A549 (cell line): ENCODE measurements around the gene ATRAID. TPM values are rescaled to one million over a fixed set of nuclear protein-coding genes. Genes with fewer than 3 reads are reported as not detected.

Experiments
- ATAC-seq, 2 experiments: fragments of 200-7000 bp in 1 of 2; fragments of >200 bp in 1 of 2; cut with Nextera tagmentation in 1 of 2; cut with Tn5 transposase in 1 of 2; 3 replicates each; pipeline versions ENCODE4 v1.8.0 to v1.9.1; 2018 to 2020; ENCODE audit warnings: mild to moderate bottlenecking in 1 of 2, moderate library complexity in 1 of 2
- CTCF ChIA-PET: fragments of 300-600 bp; sonication (Branson Sonifier 250); formaldehyde crosslinking; extraction: SDS; loops from one replicate; lab custom pipeline; 2021; ENCODE audit warnings: antibody characterized with exemption, inconsistent platforms; lab: Yijun Ruan, JAX
- POLR2A ChIA-PET: fragments of 350-600 bp; formaldehyde crosslinking; extraction: SDS; loops from one replicate; lab custom pipeline; 2021; ENCODE audit warnings: antibody characterized with exemption, inconsistent platforms; lab: Yijun Ruan, JAX
- DNase-seq, 2 experiments: peaks; one replicate each; pipeline versions ENCODE4 v3.0.0 to v3.0.0-alpha.2; 2011 to 2016; ENCODE audit warnings: low read depth in 1 of 2, low spot score in 1 of 2
- FAIRE-seq: peaks from 2 replicates; lab custom pipeline; 2011; peaks lifted over from hg19 to GRCh38; lab: Jason Lieb, UNC
- H3K27ac ChIP-seq, 2 experiments: fragments of >200 bp; sonication (Bioruptor Twin); formaldehyde crosslinking; 3 replicates each; pipeline ENCODE4 v1.5.1; 2016 to 2017
- H3K4me1 ChIP-seq: fragments of >200 bp; sonication (Bioruptor Twin); formaldehyde crosslinking; 3 replicates; pipeline ENCODE4 v1.6.1; 2016
- H3K4me2 ChIP-seq: fragments of >200 bp; sonication (Bioruptor Twin); formaldehyde crosslinking; 3 replicates; pipeline ENCODE4 v1.6.1; 2016
- H3K4me3 ChIP-seq: fragments of >200 bp; sonication (Bioruptor Twin); formaldehyde crosslinking; 3 replicates; pipeline ENCODE4 v1.5.1; 2016
- H3K9me3 ChIP-seq: fragments of >200 bp; sonication (Bioruptor Twin); formaldehyde crosslinking; 3 replicates; pipeline ENCODE4 v1.6.1; 2016
- CBX2 ChIP-seq: fragments of 200-600 bp; sonication (generic); IDR thresholded peaks from 2 replicates; pipeline ENCODE4 v1.6.1; 2016; ENCODE audit warnings: low read depth, mild to moderate bottlenecking, borderline replicate concordance
- CEBPB ChIP-seq, 2 experiments: fragments of >200 bp in 1 of 2; sonication (Bioruptor Twin) in 1 of 2; formaldehyde crosslinking in 1 of 2; IDR thresholded peaks; 2 replicates each; pipeline ENCODE4 v1.6.1; 2012 to 2016
- CHD2 ChIP-seq: fragments of 150-350 bp; IDR thresholded peaks from 2 replicates; pipeline ENCODE4 v1.6.1; 2014; ENCODE audit warnings: low read length; ENCODE audit not compliant: partially characterized antibody
- EHF ChIP-seq: fragments of 250-450 bp; sonication (Bioruptor Pico); IDR thresholded peaks from 2 replicates; pipeline ENCODE4 v1.5.0; 2020; ENCODE audit warnings: mild to moderate bottlenecking
- EP300 ChIP-seq, 2 experiments: fragments of >200 bp; sonication (Bioruptor Twin); formaldehyde crosslinking; IDR thresholded peaks; 2 replicates in 1 of 2; 3 replicates in 1 of 2; pipeline ENCODE4 v1.6.1; 2016 to 2017
- ESRRA ChIP-seq: fragments of 150-350 bp; IDR thresholded peaks from 2 replicates; pipeline ENCODE4 v1.6.1; 2014; ENCODE audit warnings: mild to moderate bottlenecking, low read length, borderline replicate concordance
- FOSB ChIP-seq: fragments of 250-450 bp; sonication (Bioruptor Pico); IDR thresholded peaks from 2 replicates; pipeline ENCODE4 v1.5.0; 2020; ENCODE audit warnings: mild to moderate bottlenecking, moderate library complexity
- FOSL2 ChIP-seq, 2 experiments: fragments of 450-650 bp in 1 of 2; fragments of >200 bp in 1 of 2; sonication (Bioruptor Twin) in 1 of 2; formaldehyde crosslinking; IDR thresholded peaks; 2 replicates each; pipeline versions ENCODE4 v1.5.0 to v1.6.1; 2016 to 2020; ENCODE audit warnings: mild to moderate bottlenecking in 1 of 2, moderate library complexity in 1 of 2
- FOXS1 ChIP-seq: fragments of 250-450 bp; sonication (Bioruptor Pico); IDR thresholded peaks from 2 replicates; pipeline ENCODE4 v1.5.0; 2020; ENCODE audit warnings: mild to moderate bottlenecking, moderate library complexity
- GATA3 ChIP-seq: IDR thresholded peaks from 2 replicates; pipeline ENCODE4 v1.6.1; 2012; ENCODE audit warnings: borderline replicate concordance
- HEYL ChIP-seq: fragments of 250-450 bp; sonication (Bioruptor Pico); IDR thresholded peaks from 2 replicates; pipeline ENCODE4 v1.8.0; 2021; ENCODE audit warnings: mild to moderate bottlenecking, moderate library complexity
- HOXA7 ChIP-seq: fragments of 250-450 bp; sonication (Bioruptor Pico); IDR thresholded peaks from 2 replicates; pipeline ENCODE4 v1.5.0; 2020; ENCODE audit warnings: mild to moderate bottlenecking, moderate library complexity
- JUN ChIP-seq, 2 experiments: fragments of >200 bp; sonication (Bioruptor Twin); formaldehyde crosslinking; IDR thresholded peaks; 2 replicates in 1 of 2; 3 replicates in 1 of 2; pipeline ENCODE4 v1.6.1; 2016 to 2017
- KDM5A ChIP-seq: fragments of 200-600 bp; sonication (generic); IDR thresholded peaks from 2 replicates; pipeline ENCODE4 v1.6.1; 2016; ENCODE audit warnings: antibody characterized with exemption, mild to moderate bottlenecking
- MAZ ChIP-seq: fragments of 150-350 bp; IDR thresholded peaks from 2 replicates; pipeline ENCODE4 v1.6.1; 2014; ENCODE audit warnings: antibody characterized with exemption, low read depth, low read length, borderline replicate concordance
- POLR2A ChIP-seq: IDR thresholded peaks from 2 replicates; pipeline ENCODE4 v1.6.1; 2012; ENCODE audit warnings: mild to moderate bottlenecking, low read length
- POLR2AphosphoS2 ChIP-seq: conservative IDR thresholded peaks from 2 replicates; pipeline ENCODE4 v1.6.1; 2012; ENCODE audit warnings: low read length, improper control_type of control experiment, inconsistent platforms
- RCOR1 ChIP-seq: fragments of 150-350 bp; IDR thresholded peaks from 2 replicates; pipeline ENCODE4 v1.6.1; 2014; ENCODE audit warnings: antibody characterized with exemption, low read length, low read depth
- RFX5 ChIP-seq: fragments of 450-650 bp; IDR thresholded peaks from 2 replicates; pipeline ENCODE4 v1.7.1; 2014; ENCODE audit warnings: antibody characterized with exemption, mild to moderate bottlenecking, moderate library complexity
- SMC3 ChIP-seq: fragments of >200 bp; sonication (Bioruptor Twin); formaldehyde crosslinking; IDR thresholded peaks from 3 replicates; pipeline ENCODE4 v1.6.1; 2018; ENCODE audit warnings: inconsistent platforms
- TFCP2L1 ChIP-seq: fragments of 250-450 bp; sonication (Bioruptor Pico); IDR thresholded peaks from 2 replicates; pipeline ENCODE4 v1.5.0; 2021; ENCODE audit warnings: mild to moderate bottlenecking
- TP53 ChIP-seq: fragments of 250-450 bp; sonication (Bioruptor Pico); IDR thresholded peaks from 2 replicates; pipeline ENCODE4 v1.5.0; 2021; ENCODE audit warnings: mild to moderate bottlenecking, moderate library complexity
- ZFP36 ChIP-seq: fragments of 450-650 bp; IDR thresholded peaks from 2 replicates; pipeline ENCODE4 v1.6.1; 2014; ENCODE audit warnings: borderline replicate concordance; ENCODE audit not compliant: partially characterized antibody
- ZNF302 ChIP-seq: fragments of 250-450 bp; sonication (Bioruptor Pico); IDR thresholded peaks from 2 replicates; pipeline ENCODE4 v1.9.0; 2021; ENCODE audit warnings: inconsistent platforms, mild to moderate bottlenecking, moderate library complexity
- WGBS: methylation state at CpG from one replicate; pipeline ENCODE4 v1.1.6; 2017; ENCODE audit errors: missing lambda C conversion rate; 5-methylcytosine and 5-hydroxymethylcytosine counted together
- polyA plus RNA-seq, 4 experiments: library from polyadenylated mRNA; depleted of rRNA in 3 of 4; stranded (reverse); fragments of >200 nt; fragmentation: RNase III in 1 of 4; extraction: RNeasy Plus Mini Kit Qiagen cat#74134 plus additional on column Dnase treatment in 1 of 4; gene quantifications; 2 replicates in 3 of 4; 3 replicates in 1 of 4; pipeline ENCODE4 v1.2.3, GENCODE V29; 2011 to 2017
- TF ChIP-seq, protein P1 (sequence below): fragments of 250-450 bp; sonication (Bioruptor Pico); IDR thresholded peaks from 2 replicates; pipeline ENCODE4 v1.5.0; 2021; ENCODE audit warnings: mild to moderate bottlenecking, moderate library complexity, borderline replicate concordance
- TF ChIP-seq, protein P2 (sequence below): IDR thresholded peaks from 2 replicates; pipeline ENCODE4 v1.6.1; 2012
- TF ChIP-seq, protein P3 (sequence below): fragments of 450-650 bp; IDR thresholded peaks from 2 replicates; pipeline ENCODE4 v1.6.1; 2014; ENCODE audit warnings: antibody characterized with exemption
- TF ChIP-seq, protein P4 (sequence below): fragments of >200 bp; sonication (Bioruptor Twin); formaldehyde crosslinking; IDR thresholded peaks from 3 replicates; pipeline ENCODE4 v1.5.1; 2016

The ATRAID gene
- polyA plus RNA-seq, 2 of the 4 experiments (the other 2 are of a cell fraction), result 176 to 346 TPM

DNA sequence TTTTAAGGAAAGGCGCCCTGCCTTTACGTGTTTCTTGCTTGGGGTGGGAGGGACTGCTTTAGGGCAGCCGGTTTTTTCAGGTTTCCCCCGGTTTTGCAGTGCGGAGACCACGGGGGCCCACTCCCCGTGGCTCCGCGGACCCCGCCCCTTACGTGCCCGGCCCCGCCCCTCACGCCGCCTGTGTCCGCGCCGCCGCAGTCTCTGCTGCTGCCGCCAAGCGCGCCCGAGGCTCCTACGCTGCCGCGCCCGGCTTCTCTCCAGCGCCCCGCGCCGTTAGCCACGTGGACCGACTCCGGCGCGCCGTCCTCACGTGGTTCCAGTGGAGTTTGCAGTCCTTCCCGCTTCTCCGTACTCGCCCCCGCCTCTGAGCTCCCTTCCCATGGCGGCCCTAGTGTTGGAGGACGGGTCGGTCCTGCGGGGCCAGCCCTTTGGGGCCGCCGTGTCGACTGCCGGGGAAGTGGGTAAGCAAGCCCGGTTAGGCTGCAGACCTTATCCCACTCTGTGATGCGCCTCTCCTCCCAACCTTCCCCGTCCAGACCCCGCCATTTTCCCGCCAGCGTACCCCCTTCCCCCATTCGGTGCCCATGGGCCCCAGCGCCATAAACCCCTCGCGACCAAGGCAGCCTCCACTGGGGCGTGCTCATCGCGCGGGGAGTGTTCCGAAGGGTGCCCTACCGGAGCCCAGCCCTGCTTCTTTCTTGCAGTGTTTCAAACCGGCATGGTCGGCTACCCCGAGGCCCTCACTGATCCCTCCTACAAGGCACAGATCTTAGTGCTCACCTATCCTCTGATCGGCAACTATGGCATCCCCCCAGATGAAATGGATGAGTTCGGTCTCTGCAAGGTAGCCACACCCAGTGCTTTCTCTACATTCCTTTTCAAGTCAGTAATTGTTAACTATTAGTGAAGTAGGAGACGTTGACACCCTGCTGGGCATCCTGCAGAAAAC, 5.6 kb downstream of the ATRAID start, which contains the start of gene CAD (continued):
- TF ChIP-seq, protein P1, sequence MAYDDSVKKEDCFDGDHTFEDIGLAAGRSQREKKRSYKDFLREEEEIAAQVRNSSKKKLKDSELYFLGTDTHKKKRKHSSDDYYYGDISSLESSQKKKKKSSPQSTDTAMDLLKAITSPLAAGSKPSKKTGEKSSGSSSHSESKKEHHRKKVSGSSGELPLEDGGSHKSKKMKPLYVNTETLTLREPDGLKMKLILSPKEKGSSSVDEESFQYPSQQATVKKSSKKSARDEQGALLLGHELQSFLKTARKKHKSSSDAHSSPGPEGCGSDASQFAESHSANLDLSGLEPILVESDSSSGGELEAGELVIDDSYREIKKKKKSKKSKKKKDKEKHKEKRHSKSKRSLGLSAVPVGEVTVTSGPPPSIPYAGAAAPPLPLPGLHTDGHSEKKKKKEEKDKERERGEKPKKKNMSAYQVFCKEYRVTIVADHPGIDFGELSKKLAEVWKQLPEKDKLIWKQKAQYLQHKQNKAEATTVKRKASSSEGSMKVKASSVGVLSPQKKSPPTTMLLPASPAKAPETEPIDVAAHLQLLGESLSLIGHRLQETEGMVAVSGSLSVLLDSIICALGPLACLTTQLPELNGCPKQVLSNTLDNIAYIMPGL (CRISPR knock-in tag), result peak; percentile 79; the same call in 1 of the 2 replicates
- TF ChIP-seq, protein P2, sequence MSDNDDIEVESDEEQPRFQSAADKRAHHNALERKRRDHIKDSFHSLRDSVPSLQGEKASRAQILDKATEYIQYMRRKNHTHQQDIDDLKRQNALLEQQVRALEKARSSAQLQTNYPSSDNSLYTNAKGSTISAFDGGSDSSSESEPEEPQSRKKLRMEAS, result peak; percentile 100
- no peak for TF ChIP-seq TFCP2L1 (CRISPR knock-in tag)
- TF ChIP-seq GATA3, result peak; percentile 51; the same call in 1 of the 2 replicates
- TF ChIP-seq POLR2A, result peak; percentile 90
- TF ChIP-seq MAZ, result no peak
- no peak for TF ChIP-seq CHD2
- TF ChIP-seq TP53 (CRISPR knock-in tag), result peak; percentile 64

DNA sequence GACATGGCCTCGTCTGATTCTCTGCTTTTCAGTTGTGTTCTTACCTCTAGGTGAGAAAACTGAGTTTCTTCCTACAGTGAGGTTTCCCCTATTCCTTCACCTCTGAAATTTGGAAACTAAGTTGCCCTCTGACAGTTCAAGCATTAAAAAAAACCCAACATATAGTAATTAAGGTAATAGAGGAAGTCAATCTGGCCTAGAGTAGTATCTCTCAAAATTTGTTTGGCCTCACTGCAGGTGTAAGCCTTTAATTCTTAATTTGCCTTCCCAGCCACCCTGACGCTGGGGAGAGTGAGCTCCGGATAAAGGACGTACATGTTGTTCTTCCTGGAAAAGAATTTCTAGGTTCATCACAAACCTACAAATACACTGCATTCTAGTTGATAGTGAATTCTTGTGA, 6.8 kb downstream of the ATRAID start:
- TF ChIP-seq KDM5A (no peak), JUN (IDR thresholded peaks at IDR 0.05) (no peak), SMC3 (no peak), FOXS1 (CRISPR knock-in tag) (no peak), CEBPB (IDR thresholded peaks at IDR 0.05) (no peak), ESRRA (no peak), HOXA7 (CRISPR knock-in tag) (no peak), FOSB (CRISPR knock-in tag) (no peak), MAZ (no peak)
- TF ChIP-seq, protein P3, sequence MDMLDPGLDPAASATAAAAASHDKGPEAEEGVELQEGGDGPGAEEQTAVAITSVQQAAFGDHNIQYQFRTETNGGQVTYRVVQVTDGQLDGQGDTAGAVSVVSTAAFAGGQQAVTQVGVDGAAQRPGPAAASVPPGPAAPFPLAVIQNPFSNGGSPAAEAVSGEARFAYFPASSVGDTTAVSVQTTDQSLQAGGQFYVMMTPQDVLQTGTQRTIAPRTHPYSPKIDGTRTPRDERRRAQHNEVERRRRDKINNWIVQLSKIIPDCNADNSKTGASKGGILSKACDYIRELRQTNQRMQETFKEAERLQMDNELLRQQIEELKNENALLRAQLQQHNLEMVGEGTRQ, result no peak
- peak overlapping the region; percentile 65; the same call in 2 of the 3 replicates for H3K4me3 ChIP-seq
- CTCF ChIA-PET, result interaction anchor here (0.6 to 3.2 kb wide), 6 partner anchors 7 to 202 kb away, joined by 3 to 12 read pairs (median 4); no protein-coding TSS in a partner anchor
- H3K4me2 ChIP-seq, result peak overlapping the region; percentile 88
- peaks cover 23% of the 10 kb centered on the region for H3K4me1 ChIP-seq
- FAIRE-seq, result no peak
- DNase-seq, result no peak
- ATAC-seq, result no peak
- POLR2A ChIA-PET, result interaction anchor here (0.6 kb wide), 1 partner anchor 142 kb away, joined by 3 read pairs; no protein-coding TSS in a partner anchor
- H3K27ac ChIP-seq, result peak overlapping the region in 1 of 2 experiments; percentile 95; a peak in 5 of 6 replicates
- H3K9me3 ChIP-seq, result no peaks in the 10 kb centered on the region
- WGBS, result 87% methylated on average over 4 of the region's 4 CpGs

DNA sequence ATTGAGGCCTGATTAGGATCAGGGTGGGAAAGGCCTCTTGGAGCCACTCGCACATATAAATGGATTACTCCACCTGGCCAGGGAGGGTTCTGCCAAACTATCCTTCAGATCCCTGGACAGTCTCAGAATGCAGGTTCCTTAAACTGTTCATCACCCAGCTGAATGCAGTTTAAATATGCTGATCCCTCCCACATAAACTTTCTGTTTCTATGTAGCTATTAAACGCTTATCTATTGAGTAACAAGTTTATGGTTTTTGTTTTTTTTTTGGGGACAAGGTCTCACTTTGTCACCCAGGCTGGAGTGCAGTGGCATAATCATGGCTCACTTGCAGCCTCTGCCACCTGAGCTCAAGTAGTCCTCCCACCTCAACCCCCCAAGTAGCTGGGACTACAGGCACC, 7.2 kb downstream of the ATRAID start:
- H3K27ac ChIP-seq, result no peak overlapping the region
- no peaks in the 10 kb centered on the region for H3K9me3 ChIP-seq
- CTCF ChIA-PET, result interaction anchor here (0.7 to 3.2 kb wide), 5 partner anchors 11 to 120 kb away, joined by 3 to 12 read pairs (median 5); no protein-coding TSS in a partner anchor
- POLR2A ChIA-PET, result interaction anchor here (0.6 kb wide), 1 partner anchor 141 kb away, joined by 3 read pairs; no protein-coding TSS in a partner anchor
- DNase-seq, result no peak
- peaks cover 18% of the 10 kb centered on the region for H3K4me1 ChIP-seq
- no peak overlapping the region for H3K4me3 ChIP-seq
- no peak for ATAC-seq
- no peak for FAIRE-seq
- H3K4me2 ChIP-seq, result peak overlapping the region; percentile 88; the same call in 1 of the 3 replicates
- WGBS, result 94% methylated on average over 2 of the region's 2 CpGs
- no peak for TF ChIP-seq CBX2
- no peak for TF ChIP-seq ZFP36
- TF ChIP-seq RCOR1, result no peak
- no peak for TF ChIP-seq TP53 (CRISPR knock-in tag)
- no peak for TF ChIP-seq GATA3
- no peak for TF ChIP-seq FOSL2 (IDR thresholded peaks at IDR 0.05)
- no peak for TF ChIP-seq FOSL2 (CRISPR knock-in tag; IDR thresholded peaks at IDR 0.05)
- TF ChIP-seq HEYL, result no peak
- no peak for TF ChIP-seq ZNF302 (CRISPR knock-in tag)
- TF ChIP-seq POLR2AphosphoS2, result no peak
- TF ChIP-seq, protein P3, result no peak
- no peak for TF ChIP-seq KDM5A
- TF ChIP-seq, protein P4, sequence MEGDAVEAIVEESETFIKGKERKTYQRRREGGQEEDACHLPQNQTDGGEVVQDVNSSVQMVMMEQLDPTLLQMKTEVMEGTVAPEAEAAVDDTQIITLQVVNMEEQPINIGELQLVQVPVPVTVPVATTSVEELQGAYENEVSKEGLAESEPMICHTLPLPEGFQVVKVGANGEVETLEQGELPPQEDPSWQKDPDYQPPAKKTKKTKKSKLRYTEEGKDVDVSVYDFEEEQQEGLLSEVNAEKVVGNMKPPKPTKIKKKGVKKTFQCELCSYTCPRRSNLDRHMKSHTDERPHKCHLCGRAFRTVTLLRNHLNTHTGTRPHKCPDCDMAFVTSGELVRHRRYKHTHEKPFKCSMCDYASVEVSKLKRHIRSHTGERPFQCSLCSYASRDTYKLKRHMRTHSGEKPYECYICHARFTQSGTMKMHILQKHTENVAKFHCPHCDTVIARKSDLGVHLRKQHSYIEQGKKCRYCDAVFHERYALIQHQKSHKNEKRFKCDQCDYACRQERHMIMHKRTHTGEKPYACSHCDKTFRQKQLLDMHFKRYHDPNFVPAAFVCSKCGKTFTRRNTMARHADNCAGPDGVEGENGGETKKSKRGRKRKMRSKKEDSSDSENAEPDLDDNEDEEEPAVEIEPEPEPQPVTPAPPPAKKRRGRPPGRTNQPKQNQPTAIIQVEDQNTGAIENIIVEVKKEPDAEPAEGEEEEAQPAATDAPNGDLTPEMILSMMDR, result no peak
- TF ChIP-seq EP300 (IDR thresholded peaks at IDR 0.05), result no peak
- TF ChIP-seq EHF (CRISPR knock-in tag), result no peak
- TF ChIP-seq RFX5, result no peak
